GM12878 (cell line): ENCODE results near the gene CIDEA. TPM values are rescaled to one million over a fixed set of nuclear protein-coding genes. Genes with fewer than 3 reads are reported as not detected.

Experiments used
- ATAC-seq: fragments of 200-7000 bp; cut with Tn5 transposase; 3 replicates; pipeline ENCODE4 v1.9.1; 2020; ENCODE audit warnings: mild to moderate bottlenecking, moderate library complexity
- BruUV-seq: library from RNA; stranded (reverse); fragments of 400-500 nt; replicated peaks from 2 replicates; lab custom pipeline; 2021; lab: Mats Ljungman, UMichigan
- CTCF ChIA-PET: fragments of 300-600 bp; sonication (Branson Sonifier 250); formaldehyde crosslinking; extraction: SDS; loops from one replicate; lab custom pipeline; 2021; ENCODE audit warnings: inconsistent platforms; lab: Yijun Ruan, JAX
- POLR2A ChIA-PET: fragments of 350-600 bp; formaldehyde crosslinking; extraction: SDS; loops from one replicate; lab custom pipeline; 2021; ENCODE audit warnings: inconsistent platforms; lab: Charles Lee
- RAD21 ChIA-PET: fragments of 300-600 bp; sonication (Branson Sonifier 250); formaldehyde crosslinking; loops from one replicate; lab custom pipeline; 2023; ENCODE audit warnings: antibody characterized with exemption; ENCODE audit not compliant: unreplicated experiment; lab: Charles Lee
- SMC1A ChIA-PET: fragments of 300-600 bp; sonication (Branson Sonifier 250); formaldehyde crosslinking; loops from one replicate; lab custom pipeline; 2023; ENCODE audit not compliant: unreplicated experiment, uncharacterized antibody; lab: Charles Lee
- DNase-seq: peaks from one replicate; pipeline ENCODE4 v3.0.0-alpha.2; 2011; ENCODE audit warnings: low read depth, low spot score
- FAIRE-seq: peaks from 3 replicates; lab custom pipeline; 2011; peaks lifted over from hg19 to GRCh38; lab: Jason Lieb, UNC
- H2AFZ ChIP-seq: 2 replicates; pipeline ENCODE4 v1.6.0; 2011; ENCODE audit warnings: low read depth, low read length, control low read depth; ENCODE audit not compliant: control insufficient read depth
- H3K27ac ChIP-seq: 2 replicates; pipeline ENCODE4 v1.5.1; 2011; ENCODE audit warnings: control low read depth; ENCODE audit not compliant: control insufficient read depth, insufficient read depth
- H3K27me3 ChIP-seq, 2 experiments: replicated peaks in 1 of 2; 2 replicates each; pipeline versions ENCODE4 v1.6.0 to v1.6.1; 2011; ENCODE audit warnings: low read length in 1 of 2; ENCODE audit not compliant: control insufficient read depth in 2 of 2, insufficient read depth in 2 of 2
- H3K36me3 ChIP-seq, 2 experiments: 2 replicates each; pipeline ENCODE4 v1.5.1; 2011; ENCODE audit warnings: low read length in 1 of 2; ENCODE audit not compliant: control insufficient read depth in 2 of 2, insufficient read depth in 2 of 2
- H3K4me1 ChIP-seq: 2 replicates; pipeline ENCODE4 v1.6.1; 2011; ENCODE audit warnings: mild to moderate bottlenecking, low read length, moderate library complexity, mixed read lengths; ENCODE audit not compliant: control insufficient read depth, insufficient read depth
- H3K4me2 ChIP-seq: 2 replicates; pipeline ENCODE4 v1.6.0; 2011; ENCODE audit warnings: control low read depth; ENCODE audit not compliant: control insufficient read depth, insufficient read depth
- H3K4me3 ChIP-seq: fragments of 200-600 bp; sonication (generic); 2 replicates; pipeline ENCODE4 v1.5.1; 2016
- H3K79me2 ChIP-seq: 2 replicates; pipeline ENCODE4 v1.6.0; 2011; ENCODE audit warnings: low read length; ENCODE audit not compliant: control insufficient read depth, insufficient read depth
- H3K9ac ChIP-seq: 2 replicates; pipeline ENCODE4 v1.8.0; 2011; ENCODE audit warnings: low read length, control low read depth, mixed read lengths; ENCODE audit not compliant: control insufficient read depth, insufficient read depth
- H3K9me3 ChIP-seq: replicated peaks from 3 replicates; pipeline ENCODE4 v1.5.1; 2011; ENCODE audit warnings: mild to moderate bottlenecking, low read length; ENCODE audit not compliant: control insufficient read depth, insufficient read depth
- H4K20me1 ChIP-seq: 2 replicates; pipeline ENCODE4 v1.6.0; 2011; ENCODE audit not compliant: control insufficient read depth, insufficient read depth
- ATF2 ChIP-seq: IDR thresholded peaks from 2 replicates; pipeline ENCODE4 v1.6.1; 2012; ENCODE audit warnings: low read length, inconsistent platforms
- CBX5 ChIP-seq: sonication (generic); IDR thresholded peaks from 2 replicates; pipeline ENCODE4 v1.6.1; 2016; ENCODE audit warnings: low read depth, moderate library complexity, mild to moderate bottlenecking, inconsistent platforms
- FOS ChIP-seq: IDR thresholded peaks from 3 replicates; pipeline ENCODE4 v1.6.1; 2011; ENCODE audit warnings: borderline replicate concordance; ENCODE audit not compliant: insufficient read length; ENCODE audit errors: extremely low read depth
- HSF1 ChIP-seq: fragments of 150-350 bp; IDR thresholded peaks from 2 replicates; pipeline ENCODE4 v1.6.1; 2014; ENCODE audit warnings: mild to moderate bottlenecking, low read depth, low read length
- MEF2B ChIP-seq: fragments of 450-650 bp; IDR thresholded peaks from 2 replicates; pipeline ENCODE4 v1.6.1; 2018; ENCODE audit warnings: mild to moderate bottlenecking, moderate library complexity; ENCODE audit not compliant: partially characterized antibody, poor library complexity, severe bottlenecking
- NBN ChIP-seq: fragments of 450-650 bp; IDR thresholded peaks from 2 replicates; pipeline ENCODE4 v1.6.1; 2016
- PAX5 ChIP-seq: IDR thresholded peaks from 2 replicates; pipeline ENCODE4 v1.6.1; 2011; ENCODE audit warnings: low read depth, low read length, borderline replicate concordance
- RBBP5 ChIP-seq: fragments of 200-600 bp; sonication (generic); conservative IDR thresholded peaks from 2 replicates; pipeline ENCODE4 v1.6.1; 2016
- RELB ChIP-seq: fragments of 450-650 bp; IDR thresholded peaks from 2 replicates; pipeline ENCODE4 v1.6.1; 2017; ENCODE audit warnings: low read depth, mild to moderate bottlenecking, moderate library complexity
- RUNX3 ChIP-seq: IDR thresholded peaks from 2 replicates; pipeline ENCODE4 v1.6.1; 2012; ENCODE audit warnings: low read length, inconsistent platforms
- SMAD5 ChIP-seq: IDR thresholded peaks from 2 replicates; pipeline ENCODE4 v1.6.1; 2016; ENCODE audit warnings: antibody characterized with exemption, low read depth
- SP1 ChIP-seq: IDR thresholded peaks from one replicate; pipeline ENCODE4 v1.6.1; 2011; ENCODE audit warnings: low read depth, low read length
- USF2 ChIP-seq: IDR thresholded peaks from 2 replicates; pipeline ENCODE4 v1.6.1; 2011; ENCODE audit warnings: low read depth, low read length, improper control_type of control experiment, borderline replicate concordance
- WRNIP1 ChIP-seq: IDR thresholded peaks from 2 replicates; pipeline ENCODE4 v1.6.1; 2011; ENCODE audit warnings: low read depth, low read length, improper control_type of control experiment, borderline replicate concordance
- YY1 ChIP-seq: IDR thresholded peaks from 2 replicates; pipeline ENCODE4 v1.6.1; 2011; ENCODE audit warnings: low read depth, mild to moderate bottlenecking, low read length
- ZBED1 ChIP-seq: IDR thresholded peaks from 2 replicates; pipeline ENCODE4 v1.6.1; 2016; ENCODE audit warnings: borderline replicate concordance
- ZNF384 ChIP-seq: IDR thresholded peaks from 2 replicates; pipeline ENCODE4 v1.6.1; 2012; ENCODE audit warnings: low read depth, mild to moderate bottlenecking, low read length, improper control_type of control experiment, borderline replicate concordance
- WGBS: methylation state at CpG from one replicate; pipeline ENCODE4 v1.1.6; 2016; ENCODE audit warnings: low lambda C conversion rate; ENCODE audit not compliant: insufficient replicate concordance, insufficient coverage; ENCODE audit errors: missing lambda C conversion rate; 5-methylcytosine and 5-hydroxymethylcytosine counted together
- in situ Hi-C: fragments of 300-500 bp; cut with MboI; formaldehyde crosslinking; loops from 9 replicates; pipeline ENCODE4 v1.14.3; 2018; ENCODE audit warnings: mixed read lengths
- intact Hi-C: fragments of 100-400 bp; cut with micrococcal nuclease; formaldehyde crosslinking; loops from one replicate; pipeline ENCODE4 v1.14.2; 2022; ENCODE audit not compliant: unreplicated experiment
- polyA plus RNA-seq, 11 experiments: library from polyadenylated mRNA; depleted of rRNA in 4 of 11; unstranded in 6 of 11; stranded (reverse) in 5 of 11; fragments of >200 nt; fragmentation: Nextera tagmentation in 4 of 11; fragmentation: Illumina TruSeq in 1 of 11; extraction: Ambion mirVana in 4 of 11; extraction: Trizol in 1 of 11; gene quantifications; 1 replicate in 1 of 11; 2 replicates in 10 of 11; pipeline versions ENCODE4 v1.2.1 to v1.2.3, GENCODE V29; 2011 to 2016; ENCODE audit warnings: inconsistent platforms in 2 of 11, missing spikeins in 2 of 11, low read depth in 1 of 11
- total RNA-seq, 4 experiments: library from RNA; depleted of rRNA in 3 of 4; stranded (reverse); fragments of >200 nt in 3 of 4; fragmentation: Illumina TruSeq in 1 of 4; extraction: Trizol in 1 of 4; gene quantifications; 2 replicates each; pipeline versions ENCODE4 v1.2.1 to v1.2.3, GENCODE V29; 2013 to 2021

CIDEA gene
- total and polyA plus RNA-seq, 10 of the 15 experiments (the other 5 are each of a cell fraction or from before 2014, with no cell fraction given), result not detected

- 32% methylated on average over 13 of the region's 13 CpGs for WGBS
- H3K4me3 ChIP-seq, result no peak overlapping the region
- no peak for ATAC-seq
- BruUV-seq, result no TSS peak
- no peak overlapping the region for H3K4me2 ChIP-seq
- CTCF ChIA-PET, result no interaction called here
- no peaks in the 10 kb centered on the region for H3K9me3 ChIP-seq
- POLR2A ChIA-PET, result no interaction called here
- no peaks in the 10 kb centered on the region for H3K4me1 ChIP-seq
- H3K27ac ChIP-seq, result no peak overlapping the region
- intact Hi-C loops, result no loop called here
- no peak overlapping the region for H3K9ac ChIP-seq
- H2AFZ ChIP-seq, result no peak overlapping the region
- no peaks in the 10 kb centered on the region for H3K36me3 ChIP-seq
- no peaks in the 10 kb centered on the region for H3K79me2 ChIP-seq
- no peak for TF ChIP-seq HSF1
- no peak for TF ChIP-seq WRNIP1
- TF ChIP-seq SP1, result no peak
- TF ChIP-seq ZBED1, result no peak
- TF ChIP-seq FOS, result no peak
- TF ChIP-seq USF2, result no peak
- no peak for TF ChIP-seq PAX5
- TF ChIP-seq RBBP5, result no peak
- TF ChIP-seq RELB, result no peak
- TF ChIP-seq MEF2B, result no peak
- no peak for TF ChIP-seq CBX5
- no peak for TF ChIP-seq NBN
- TF ChIP-seq ATF2, result no peak
- TF ChIP-seq SMAD5, result no peak
- no peak for TF ChIP-seq ZNF384
- no peak for TF ChIP-seq YY1
- no peak for TF ChIP-seq RUNX3
- 0 out of 4 replicates have a peak, but pooled peaks cover 0 to 1% of the 10 kb centered on the region in 2 experiments for H3K27me3 ChIP-seq
- in situ Hi-C loops, result no loop called here
- SMC1A ChIA-PET, result interaction anchor here (0.5 kb wide), 1 partner anchor 94 kb away, joined by 3 read pairs; no protein-coding TSS in a partner anchor
- no peak for FAIRE-seq
- no peak for DNase-seq
- no peaks in the 10 kb centered on the region for H4K20me1 ChIP-seq
- RAD21 ChIA-PET, result no interaction called here
Measured at GRCh38 chr18:12301263-12302005, 47.3 kb downstream of the CIDEA start.
